Mucosa of rectum (tissue), 2 donors: ENCODE measurements around the gene VMP1.

Experiments used
- H3K27ac ChIP-seq, 2 donors: one replicate each; pipeline ENCODE4 v1.7.0; 2013; ENCODE audit warnings: inconsistent platforms in 2 of 2, low read depth in 2 of 2, low read length in 2 of 2
- H3K27me3 ChIP-seq, 2 donors: one replicate each; pipeline ENCODE4 v1.7.0; 2013; ENCODE audit warnings: low read length in 2 of 2; ENCODE audit not compliant: control insufficient read depth in 2 of 2, insufficient read depth in 2 of 2
- H3K36me3 ChIP-seq, 2 donors: one replicate each; pipeline ENCODE4 v1.7.0; 2013; ENCODE audit warnings: low read length in 2 of 2; ENCODE audit not compliant: control insufficient read depth in 2 of 2, insufficient read depth in 2 of 2
- H3K4me1 ChIP-seq, 2 donors: one replicate each; pipeline ENCODE4 v1.7.0; 2013; ENCODE audit warnings: low read length in 2 of 2, mild to moderate bottlenecking in 1 of 2; ENCODE audit not compliant: control insufficient read depth in 2 of 2, insufficient read depth in 2 of 2
- H3K4me3 ChIP-seq, 2 donors: one replicate each; pipeline ENCODE4 v1.7.0; 2013; ENCODE audit warnings: low read length in 2 of 2
- H3K9ac ChIP-seq, 2 donors: one replicate each; pipeline ENCODE4 v1.7.0; 2013; ENCODE audit warnings: low read length in 2 of 2, low read depth in 1 of 2, mild to moderate bottlenecking in 1 of 2
- H3K9me3 ChIP-seq, 2 donors: one replicate each; pipeline ENCODE4 v1.7.0; 2013; ENCODE audit warnings: low read length in 2 of 2; ENCODE audit not compliant: control insufficient read depth in 2 of 2
- donor health status: healthy.
- donor health status: Normal muscosa, but diverticular disease.

The VMP1 gene

DNA sequence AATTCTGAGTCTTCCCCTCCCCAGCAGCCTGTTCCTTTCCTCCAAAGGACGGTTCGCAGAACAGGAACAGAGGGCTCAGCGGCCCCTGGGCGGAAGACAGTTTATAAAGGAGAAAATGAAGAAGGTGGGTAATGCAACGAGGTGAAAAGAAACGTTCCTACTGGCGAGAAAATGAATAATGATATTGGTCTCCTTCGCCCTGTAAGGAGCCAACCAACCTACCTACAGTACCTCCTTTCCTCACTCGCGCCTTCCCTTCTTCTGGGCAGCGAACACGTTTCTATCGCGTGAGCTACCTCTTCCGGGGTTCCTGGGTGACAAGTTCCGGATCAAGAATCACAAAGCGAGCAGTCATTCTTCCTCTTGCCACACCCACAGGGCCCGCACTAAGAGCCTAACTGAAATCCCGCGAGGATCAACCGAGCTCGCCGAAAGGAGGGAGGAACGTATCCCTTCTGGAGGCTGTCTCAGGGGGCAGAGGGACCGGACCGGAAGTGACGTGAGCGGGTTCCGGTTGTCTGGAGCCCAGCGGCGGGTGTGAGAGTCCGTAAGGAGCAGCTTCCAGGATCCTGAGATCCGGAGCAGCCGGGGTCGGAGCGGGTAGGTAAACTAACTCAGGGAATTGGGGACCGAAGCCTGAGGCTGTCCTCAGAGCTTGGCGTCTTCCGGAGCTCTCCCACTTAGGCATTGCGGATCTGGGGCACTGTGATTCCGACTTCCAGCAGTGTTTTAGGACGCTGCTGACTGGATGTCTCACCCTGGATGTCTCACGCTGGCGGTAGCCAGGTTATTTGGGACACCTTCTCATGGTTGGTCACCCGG is at the start of gene VMP1, which contains the start of gene PTRH2:
Gene VMP1, plus strand, starts transcription at position 506 of the 822 bp plus-strand sequence. CDS start 23,793 bp downstream, outside the sequence.
Gene PTRH2, minus strand, starts transcription at position 282 of the 822 bp plus-strand sequence. CDS start 9,452 bp downstream, outside the sequence.
- Histone ChIP-seq H3K9ac (peak within 1 kb of the TSS; percentile 82 to 98), H3K27ac (peak within 1 kb of the TSS; percentile 87 to 95), H3K4me3 (peak within 1 kb of the TSS; percentile 79 to 100), H3K36me3 (peaks cover 0 to 4% of the 10 kb centered on the region in 2 donors), H3K9me3 (no peaks in the 10 kb centered on the region), H3K4me1 (peaks cover 19 to 22% of the 10 kb centered on the region in 2 donors), H3K27me3 (no peaks in the 10 kb centered on the region)

DNA sequence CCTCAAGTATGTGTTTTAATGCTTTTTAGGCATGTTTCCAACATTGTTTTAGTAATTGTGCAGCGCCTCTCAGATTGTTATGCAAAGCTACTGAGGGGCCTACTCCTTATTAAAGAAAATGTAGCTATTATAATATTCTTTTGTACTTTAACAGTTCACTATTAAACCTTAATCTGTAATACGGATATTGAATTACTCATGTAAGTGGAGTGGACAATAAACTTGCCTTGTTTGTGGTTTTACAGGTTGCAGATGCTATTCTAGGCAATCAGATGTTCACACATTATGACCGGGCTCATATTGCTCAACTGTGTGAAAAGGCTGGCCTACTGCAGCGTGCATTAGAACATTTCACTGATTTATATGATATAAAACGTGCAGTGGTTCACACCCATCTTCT is 41.2 kb upstream of the VMP1 start:
- Histone ChIP-seq H3K4me3 (no peak overlapping the region), H3K27me3 (no peaks in the 10 kb centered on the region), H3K27ac (peak overlapping the region; percentile 43 to 48), H3K36me3 (peaks cover 57 to 72% of the 10 kb centered on the region in 2 donors), H3K4me1 (peaks cover 34 to 45% of the 10 kb centered on the region in 2 donors), H3K9me3 (no peaks in the 10 kb centered on the region), H3K9ac (no peak overlapping the region)

DNA sequence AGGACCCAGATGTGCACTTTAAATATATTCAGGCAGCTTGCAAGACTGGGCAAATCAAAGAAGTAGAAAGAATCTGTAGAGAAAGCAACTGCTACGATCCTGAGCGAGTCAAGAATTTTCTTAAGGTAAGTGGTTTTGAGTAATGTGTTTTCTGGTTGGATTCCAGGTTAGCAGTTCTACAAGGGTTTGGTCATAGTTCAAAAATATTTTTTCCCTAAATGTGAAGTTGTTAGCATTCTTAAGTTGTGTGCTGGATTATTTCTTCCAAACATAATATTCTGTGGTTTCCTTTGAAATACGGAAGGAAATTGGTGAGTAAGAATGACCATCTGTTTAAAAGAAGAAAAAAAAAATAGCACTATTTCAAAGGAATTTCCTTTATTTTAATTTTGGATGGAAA is 38.6 kb upstream of the VMP1 start:
- no peak overlapping the region for H3K4me3 ChIP-seq
- no peaks in the 10 kb centered on the region for H3K9me3 ChIP-seq
- no peak overlapping the region for H3K9ac ChIP-seq
- peaks cover 43 to 52% of the 10 kb centered on the region in 2 donors for H3K4me1 ChIP-seq
- H3K27me3 ChIP-seq, result no peaks in the 10 kb centered on the region
- peaks cover 47 to 62% of the 10 kb centered on the region in 2 donors for H3K36me3 ChIP-seq
- H3K27ac ChIP-seq, result peak overlapping the region; percentile 5 to 75

DNA sequence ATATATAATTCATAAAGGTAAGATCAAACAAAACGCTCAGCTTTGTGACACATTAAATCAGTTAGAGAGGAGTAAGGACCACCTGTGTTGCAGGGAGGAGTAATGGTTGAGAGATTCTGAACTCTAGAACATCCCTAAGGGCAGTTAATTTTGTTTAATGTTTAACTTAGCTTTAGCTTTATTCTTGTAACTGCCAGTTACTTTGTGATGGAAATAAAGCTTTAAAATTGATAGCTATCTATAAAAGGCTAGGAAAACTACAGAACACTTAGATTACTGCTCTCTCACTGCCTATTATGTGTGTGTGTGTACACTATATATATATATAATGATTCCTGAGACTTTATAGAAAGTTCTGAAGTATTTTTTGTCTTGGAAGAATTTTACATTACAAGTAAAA is 38.0 kb upstream of the VMP1 start:
- H3K27me3 ChIP-seq, result no peaks in the 10 kb centered on the region
- H3K36me3 ChIP-seq, result peaks cover 47 to 62% of the 10 kb centered on the region in 2 donors
- H3K4me1 ChIP-seq, result peaks cover 46 to 55% of the 10 kb centered on the region in 2 donors
- H3K9ac ChIP-seq, result no peak overlapping the region
- H3K27ac ChIP-seq, result peak overlapping the region; percentile 73 to 75
- no peak overlapping the region for H3K4me3 ChIP-seq
- no peaks in the 10 kb centered on the region for H3K9me3 ChIP-seq

DNA sequence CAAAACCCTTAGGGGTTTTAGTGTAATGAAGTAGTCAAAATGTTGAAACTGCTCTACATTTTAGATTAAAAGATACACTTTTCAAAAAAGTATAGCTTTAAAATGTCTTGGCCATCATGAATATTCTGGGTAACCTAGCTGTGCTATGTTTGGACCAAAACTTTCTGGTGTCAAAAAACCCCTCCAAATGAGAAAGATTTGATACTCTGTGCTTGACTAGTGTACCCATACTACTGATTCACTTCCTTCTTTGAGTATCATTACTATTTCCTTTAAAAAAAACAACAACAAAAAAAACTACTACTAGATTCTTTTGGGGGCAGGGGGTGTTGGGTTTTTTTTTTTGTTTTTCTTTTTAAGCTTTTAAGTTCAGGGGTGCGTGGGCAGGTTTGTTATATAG is 37.5 kb upstream of the VMP1 start:
- H3K9me3 ChIP-seq, result no peaks in the 10 kb centered on the region
- peaks cover 43 to 55% of the 10 kb centered on the region in 2 donors for H3K4me1 ChIP-seq
- H3K9ac ChIP-seq, result no peak overlapping the region
- peak overlapping the region; percentile 73 to 75 for H3K27ac ChIP-seq
- H3K36me3 ChIP-seq, result peaks cover 46 to 62% of the 10 kb centered on the region in 2 donors
- H3K4me3 ChIP-seq, result no peak overlapping the region
- H3K27me3 ChIP-seq, result no peaks in the 10 kb centered on the region

DNA sequence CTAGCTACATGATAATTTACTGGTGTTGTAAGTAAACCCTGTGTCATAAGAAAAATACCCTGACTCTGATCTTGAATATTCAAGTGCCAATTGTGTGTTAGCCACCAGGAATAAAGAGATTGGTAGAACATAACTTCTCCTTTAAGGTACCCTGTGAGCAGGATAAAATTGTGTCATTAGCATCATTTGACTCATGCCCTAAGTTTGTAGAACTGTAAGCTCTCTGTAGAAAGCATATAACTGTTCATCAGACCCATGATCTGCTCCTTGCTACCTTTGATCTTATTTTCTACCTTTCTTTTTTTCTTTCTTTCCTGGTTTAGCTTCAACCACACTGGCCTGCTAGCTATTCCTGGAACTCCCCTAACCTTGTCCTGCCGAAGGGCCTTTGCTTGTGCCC is 36.1 kb upstream of the VMP1 start:
- H3K9ac ChIP-seq, result no peak overlapping the region
- peak overlapping the region; percentile 73 to 75 for H3K27ac ChIP-seq
- no peak overlapping the region for H3K4me3 ChIP-seq
- H3K4me1 ChIP-seq, result peaks cover 37 to 46% of the 10 kb centered on the region in 2 donors
- no peaks in the 10 kb centered on the region for H3K9me3 ChIP-seq
- H3K27me3 ChIP-seq, result no peaks in the 10 kb centered on the region
- H3K36me3 ChIP-seq, result peaks cover 54 to 64% of the 10 kb centered on the region in 2 donors

DNA sequence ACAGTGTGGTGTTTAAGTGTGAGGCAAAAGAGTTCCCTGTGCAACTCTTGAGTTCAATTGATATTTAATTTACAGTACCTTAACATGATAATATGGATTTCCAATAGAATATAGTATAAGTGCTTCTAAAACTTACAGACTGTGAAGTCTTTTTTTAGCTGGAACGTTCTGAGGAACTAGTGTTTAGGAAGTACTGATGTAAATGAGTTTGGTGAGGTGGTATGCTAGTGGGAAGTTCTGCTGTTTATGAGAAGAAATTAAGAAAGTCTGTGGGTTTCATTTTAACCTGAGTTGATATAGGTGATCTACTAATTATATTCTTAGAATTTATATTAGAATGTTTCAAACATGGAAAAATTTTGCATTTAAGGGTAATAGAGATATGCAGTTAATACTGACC is 32.2 kb upstream of the VMP1 start:
- no peaks in the 10 kb centered on the region for H3K9me3 ChIP-seq
- H3K9ac ChIP-seq, result no peak overlapping the region
- H3K36me3 ChIP-seq, result peaks cover 60 to 72% of the 10 kb centered on the region in 2 donors
- no peak overlapping the region for H3K4me3 ChIP-seq
- no peak overlapping the region for H3K27ac ChIP-seq
- H3K27me3 ChIP-seq, result no peaks in the 10 kb centered on the region
- peaks cover 20 to 22% of the 10 kb centered on the region in 2 donors for H3K4me1 ChIP-seq

DNA sequence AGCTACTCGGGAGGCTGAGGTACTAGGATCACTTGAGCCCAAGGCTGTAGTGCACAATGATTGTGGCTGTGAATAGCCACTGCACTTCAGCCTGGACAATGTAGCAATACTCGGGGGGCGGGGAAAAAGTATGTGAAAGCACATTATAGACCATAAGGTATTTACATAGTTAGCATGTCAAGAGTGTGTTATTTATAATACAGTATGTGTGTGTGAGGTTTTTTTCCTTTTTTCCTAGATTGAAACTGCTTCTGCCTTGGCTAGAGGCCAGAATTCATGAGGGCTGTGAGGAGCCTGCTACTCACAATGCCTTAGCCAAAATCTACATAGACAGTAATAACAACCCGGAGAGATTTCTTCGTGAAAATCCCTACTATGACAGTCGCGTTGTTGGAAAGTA is 30.7 kb upstream of the VMP1 start:
- H3K27me3 ChIP-seq, result no peaks in the 10 kb centered on the region
- H3K9me3 ChIP-seq, result no peaks in the 10 kb centered on the region
- H3K4me1 ChIP-seq, result peaks cover 5 to 7% of the 10 kb centered on the region in 2 donors
- H3K27ac ChIP-seq, result no peak overlapping the region
- peaks cover 72 to 77% of the 10 kb centered on the region in 2 donors for H3K36me3 ChIP-seq
- no peak overlapping the region for H3K9ac ChIP-seq
- H3K4me3 ChIP-seq, result no peak overlapping the region

DNA sequence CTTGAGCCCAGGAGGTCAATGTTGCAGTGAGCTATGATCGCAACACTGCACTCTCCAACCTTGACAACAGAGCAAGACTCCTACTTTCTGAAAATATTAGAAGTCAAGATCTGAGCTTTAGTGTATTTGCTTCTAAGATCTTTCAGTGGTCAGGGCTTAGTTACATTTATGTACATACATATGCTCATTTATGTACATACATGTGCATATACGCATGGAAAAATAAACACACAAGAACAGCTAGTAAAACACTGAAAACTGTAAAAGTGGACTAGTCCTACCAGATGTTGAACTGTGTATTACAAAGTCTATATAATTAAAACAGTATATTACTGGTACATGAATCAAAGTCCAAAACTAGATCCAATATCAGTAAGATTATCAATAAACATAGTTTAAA is 28.5 kb upstream of the VMP1 start:
- Histone ChIP-seq H3K9ac (no peak overlapping the region), H3K27me3 (no peaks in the 10 kb centered on the region), H3K4me1 (peaks cover 2 to 3% of the 10 kb centered on the region in 2 donors), H3K9me3 (no peaks in the 10 kb centered on the region), H3K36me3 (peaks cover 84 to 89% of the 10 kb centered on the region in 2 donors), H3K27ac (peak overlapping the region in 1 of 2 donors; percentile 19), H3K4me3 (no peak overlapping the region)

DNA sequence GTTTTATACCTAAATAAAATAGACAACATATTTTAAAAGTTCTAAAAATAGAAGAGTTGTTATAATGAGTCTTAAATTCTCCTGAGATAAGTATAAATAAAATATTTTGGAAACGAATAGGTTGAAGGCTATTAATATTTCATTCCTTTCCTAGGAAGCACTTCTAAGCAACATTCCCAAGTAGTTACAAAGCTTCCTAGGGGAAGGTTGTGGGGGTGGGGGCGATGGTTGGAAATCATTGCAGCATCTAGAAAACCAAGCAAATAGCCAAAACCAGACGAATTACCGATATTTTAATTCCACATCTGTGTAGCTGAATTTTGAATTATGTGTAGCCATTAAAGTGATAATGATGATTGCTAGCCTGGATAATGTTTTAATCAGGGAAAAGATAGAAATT is 27.1 kb upstream of the VMP1 start:
- Histone ChIP-seq H3K9me3 (no peaks in the 10 kb centered on the region), H3K36me3 (peaks cover 82 to 87% of the 10 kb centered on the region in 2 donors), H3K9ac (no peak overlapping the region), H3K27ac (no peak overlapping the region), H3K4me3 (no peak overlapping the region), H3K27me3 (no peaks in the 10 kb centered on the region), H3K4me1 (no peaks in the 10 kb centered on the region)
